Measurements from ENCODE around the gene PRR13. TPM values are rescaled to one million over a fixed set of nuclear protein-coding genes. Genes with fewer than 3 reads are reported as not detected.
"Not testable (repeated sequence)": the region's sequence is repeated elsewhere in the genome, so short reads cannot be mapped to it uniquely, and the experiment has no call there.

PRR13 gene
- total RNA-seq, 4 donors from 2014 or later, result 40.3 to 90.4 (median 74.2) TPM

DNA sequence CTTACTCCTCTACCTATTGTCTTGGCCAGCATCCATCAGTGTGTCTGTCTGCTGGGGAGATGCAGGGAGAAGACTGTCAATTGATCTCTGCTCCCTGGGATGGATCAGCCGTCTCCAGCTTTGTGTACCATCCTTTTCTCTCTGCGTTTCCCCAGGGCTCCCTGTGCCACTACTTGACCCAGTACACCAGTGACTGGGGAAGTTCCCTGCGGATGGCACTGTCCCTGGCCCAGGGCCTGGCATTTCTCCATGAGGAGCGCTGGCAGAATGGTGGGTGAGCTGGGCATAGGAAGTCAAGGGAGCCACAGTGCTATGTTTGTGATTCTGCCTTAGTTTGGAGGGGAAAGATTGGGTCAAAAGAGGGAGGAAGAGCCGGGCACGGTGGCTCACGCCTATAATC, 12.8 kb upstream of the PRR13 start:
- peaks cover 2 to 8% of the 10 kb centered on the region in 2 donors for H3K4me1 ChIP-seq
- no peaks in the 10 kb centered on the region for H3K36me3 ChIP-seq
- DNase-seq (no peak), ATAC-seq (no peak)
- no peaks in the 10 kb centered on the region for H3K9me3 ChIP-seq
- no peak overlapping the region for H3K27ac ChIP-seq
- in situ Hi-C loops (cut with MboI; ENCODE audit: low sequenced_read_pairs in 4 of 4), result no loop called here
- TF ChIP-seq, protein P1, sequence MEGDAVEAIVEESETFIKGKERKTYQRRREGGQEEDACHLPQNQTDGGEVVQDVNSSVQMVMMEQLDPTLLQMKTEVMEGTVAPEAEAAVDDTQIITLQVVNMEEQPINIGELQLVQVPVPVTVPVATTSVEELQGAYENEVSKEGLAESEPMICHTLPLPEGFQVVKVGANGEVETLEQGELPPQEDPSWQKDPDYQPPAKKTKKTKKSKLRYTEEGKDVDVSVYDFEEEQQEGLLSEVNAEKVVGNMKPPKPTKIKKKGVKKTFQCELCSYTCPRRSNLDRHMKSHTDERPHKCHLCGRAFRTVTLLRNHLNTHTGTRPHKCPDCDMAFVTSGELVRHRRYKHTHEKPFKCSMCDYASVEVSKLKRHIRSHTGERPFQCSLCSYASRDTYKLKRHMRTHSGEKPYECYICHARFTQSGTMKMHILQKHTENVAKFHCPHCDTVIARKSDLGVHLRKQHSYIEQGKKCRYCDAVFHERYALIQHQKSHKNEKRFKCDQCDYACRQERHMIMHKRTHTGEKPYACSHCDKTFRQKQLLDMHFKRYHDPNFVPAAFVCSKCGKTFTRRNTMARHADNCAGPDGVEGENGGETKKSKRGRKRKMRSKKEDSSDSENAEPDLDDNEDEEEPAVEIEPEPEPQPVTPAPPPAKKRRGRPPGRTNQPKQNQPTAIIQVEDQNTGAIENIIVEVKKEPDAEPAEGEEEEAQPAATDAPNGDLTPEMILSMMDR (IDR thresholded peaks at IDR 0.05 in 4 of 5, conservative IDR thresholded peaks at IDR 0.05 in 1 of 5), result no peak
- TF ChIP-seq POLR2A (IDR thresholded peaks at IDR 0.05), result no peak
- H3K4me3 ChIP-seq, result no peak overlapping the region
- intact Hi-C loops (cut with DNase I; ENCODE audit: low total_unique reads), result no loop called here
- no peaks in the 10 kb centered on the region for H3K27me3 ChIP-seq

DNA sequence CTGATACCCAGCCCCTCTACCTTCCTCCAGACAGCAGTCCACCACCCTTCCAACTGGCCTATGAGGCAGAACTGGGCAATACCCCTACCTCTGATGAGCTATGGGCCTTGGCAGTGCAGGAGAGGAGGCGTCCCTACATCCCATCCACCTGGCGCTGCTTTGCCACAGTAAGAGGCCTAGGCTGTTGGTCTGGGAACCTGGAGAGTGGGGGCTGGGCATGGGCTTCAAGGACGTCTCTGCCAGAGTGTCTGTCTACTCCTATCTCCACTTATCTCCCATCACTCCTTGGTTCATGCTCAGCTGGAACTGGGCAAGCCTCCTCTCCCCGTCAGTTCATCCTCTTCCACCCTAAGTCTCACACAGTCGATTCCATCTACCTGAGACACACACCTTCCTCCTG, 11.4 kb upstream of the PRR13 start:
- in situ Hi-C loops (cut with MboI; ENCODE audit: low sequenced_read_pairs in 4 of 4), result no loop called here
- no peak for DNase-seq
- ATAC-seq, result no peak
- Histone ChIP-seq H3K36me3 (no peaks in the 10 kb centered on the region), H3K4me3 (no peak overlapping the region), H3K27me3 (no peaks in the 10 kb centered on the region), H3K9me3 (no peaks in the 10 kb centered on the region), H3K4me1 (peaks cover 2 to 8% of the 10 kb centered on the region in 2 donors), H3K27ac (no peak overlapping the region)
- intact Hi-C loops (cut with DNase I; ENCODE audit: low total_unique reads), result no loop called here
- TF ChIP-seq POLR2A (IDR thresholded peaks at IDR 0.05), result no peak
- TF ChIP-seq, protein P1 (IDR thresholded peaks at IDR 0.05 in 4 of 5, conservative IDR thresholded peaks at IDR 0.05 in 1 of 5), result no peak

DNA sequence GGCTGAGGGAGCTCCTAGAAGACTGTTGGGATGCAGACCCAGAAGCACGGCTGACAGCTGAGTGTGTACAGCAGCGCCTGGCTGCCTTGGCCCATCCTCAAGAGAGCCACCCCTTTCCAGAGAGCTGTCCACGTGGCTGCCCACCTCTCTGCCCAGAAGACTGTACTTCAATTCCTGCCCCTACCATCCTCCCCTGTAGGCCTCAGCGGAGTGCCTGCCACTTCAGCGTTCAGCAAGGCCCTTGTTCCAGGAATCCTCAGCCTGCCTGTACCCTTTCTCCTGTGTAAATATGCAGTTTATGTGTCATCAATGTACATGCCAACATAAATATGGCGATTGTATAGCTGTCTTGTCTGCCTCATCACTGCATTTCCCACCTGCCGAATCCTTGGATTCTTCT, 10.3 kb upstream of the PRR13 start:
- no peak overlapping the region for H3K27ac ChIP-seq
- intact Hi-C loops (cut with DNase I; ENCODE audit: low total_unique reads), result no loop called here
- H3K4me1 ChIP-seq, result peaks cover 2 to 8% of the 10 kb centered on the region in 2 donors
- no peak for TF ChIP-seq POLR2A (IDR thresholded peaks at IDR 0.05)
- TF ChIP-seq, protein P1 (IDR thresholded peaks at IDR 0.05 in 4 of 5, conservative IDR thresholded peaks at IDR 0.05 in 1 of 5), result no peak
- no peak for ATAC-seq
- in situ Hi-C loops (cut with MboI; ENCODE audit: low sequenced_read_pairs in 4 of 4), result no loop called here
- DNase-seq, result no peak
- H3K9me3 ChIP-seq, result no peaks in the 10 kb centered on the region
- no peaks in the 10 kb centered on the region for H3K27me3 ChIP-seq
- no peaks in the 10 kb centered on the region for H3K36me3 ChIP-seq
- no peak overlapping the region for H3K4me3 ChIP-seq

DNA sequence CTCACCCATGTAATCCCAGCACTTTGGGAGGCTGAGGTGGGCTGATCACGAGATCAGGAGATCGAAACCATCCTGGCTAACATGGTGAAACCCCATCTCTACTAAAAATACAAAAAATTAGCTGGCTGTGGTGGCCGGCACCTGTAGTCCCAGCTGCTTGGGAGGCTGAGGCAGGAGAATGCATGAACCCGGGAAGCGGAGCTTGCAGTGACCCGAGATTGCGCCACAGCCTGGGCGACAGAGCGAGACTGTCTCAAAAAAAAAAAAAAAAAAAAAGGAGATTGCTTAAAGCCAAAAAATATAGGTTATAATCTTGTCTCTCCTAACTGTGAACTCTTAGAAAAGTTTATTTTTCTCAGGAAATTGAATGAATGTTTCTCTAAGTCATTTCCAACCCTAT, 6.2 kb upstream of the PRR13 start:
- not testable (repeated sequence) for ATAC-seq

DNA sequence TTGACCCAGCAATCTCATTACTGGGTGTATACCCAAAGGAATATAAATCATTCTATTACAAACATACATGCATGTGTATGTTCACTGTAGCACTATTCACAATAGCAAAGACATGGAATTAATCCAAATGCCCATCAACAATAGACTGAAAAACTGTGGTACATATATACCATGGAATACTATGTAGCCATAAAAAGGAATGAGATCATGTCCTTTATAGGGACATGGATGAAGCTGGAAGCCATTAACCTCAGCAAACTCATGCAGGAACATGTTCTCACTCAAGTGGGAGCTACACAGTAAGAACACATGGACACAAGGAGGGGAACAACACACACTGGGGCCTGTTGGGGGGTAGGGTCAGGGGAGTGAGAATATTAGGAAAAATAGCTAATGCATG, 2.0 kb upstream of the PRR13 start:
- peaks cover 12 to 13% of the 10 kb centered on the region in 2 donors for H3K4me1 ChIP-seq
- H3K36me3 ChIP-seq; H3K27ac ChIP-seq; in situ Hi-C loops (cut with MboI; ENCODE audit: low sequenced_read_pairs in 4 of 4); intact Hi-C loops (cut with DNase I; ENCODE audit: low total_unique reads); DNase-seq; ATAC-seq; H3K9me3 ChIP-seq; H3K27me3 ChIP-seq; H3K4me3 ChIP-seq: not testable (repeated sequence)

More for the DNA sequence above, 6.2 kb upstream of the PRR13 start:
- H3K4me1 ChIP-seq; intact Hi-C loops (cut with DNase I; ENCODE audit: low total_unique reads); DNase-seq; H3K27ac ChIP-seq; H3K36me3 ChIP-seq; H3K27me3 ChIP-seq; in situ Hi-C loops (cut with MboI; ENCODE audit: low sequenced_read_pairs in 4 of 4); H3K9me3 ChIP-seq; H3K4me3 ChIP-seq: not testable (repeated sequence)

DNA sequence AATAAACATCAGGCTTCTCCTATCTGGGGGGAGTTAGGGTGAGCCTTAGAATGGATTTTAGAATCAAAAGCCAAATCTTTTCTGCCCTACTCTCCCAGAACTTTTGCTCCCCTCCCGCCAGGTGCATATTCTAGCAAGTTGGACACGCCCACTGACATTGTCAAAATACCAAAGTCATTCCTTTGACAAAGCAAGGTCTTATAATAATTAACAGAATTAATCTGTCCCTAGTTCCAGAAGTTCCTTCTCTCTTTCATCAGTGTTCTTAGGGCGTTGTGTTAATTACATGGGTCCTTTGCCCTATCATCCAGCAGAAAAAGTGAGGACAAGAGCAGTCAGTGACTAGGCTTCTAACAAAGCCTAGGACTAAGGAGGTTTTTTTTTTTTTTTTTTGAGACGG, 2.4 kb downstream of the PRR13 start:
- H3K27me3 ChIP-seq, result no peaks in the 10 kb centered on the region
- intact Hi-C loops (cut with DNase I; ENCODE audit: low total_unique reads) (no loop called here), in situ Hi-C loops (cut with MboI; ENCODE audit: low sequenced_read_pairs in 4 of 4) (loop anchor here in 1 of 4 donors (10.0 kb wide), 1 partner anchor 61 kb away; the partner anchor contains the start of genes NPFF and TARBP2)
- DNase-seq (no peak), ATAC-seq (no peak)
- peaks cover 12 to 13% of the 10 kb centered on the region in 2 donors for H3K4me1 ChIP-seq
- TF ChIP-seq, protein P1 (IDR thresholded peaks at IDR 0.05 in 4 of 5, conservative IDR thresholded peaks at IDR 0.05 in 1 of 5), result no peak
- no peak for TF ChIP-seq POLR2A (IDR thresholded peaks at IDR 0.05)
- no peaks in the 10 kb centered on the region for H3K9me3 ChIP-seq
- peaks cover 0 to 27% of the 10 kb centered on the region in 2 donors for H3K36me3 ChIP-seq
- H3K4me3 ChIP-seq, result no peak overlapping the region
- no peak overlapping the region for H3K27ac ChIP-seq

DNA sequence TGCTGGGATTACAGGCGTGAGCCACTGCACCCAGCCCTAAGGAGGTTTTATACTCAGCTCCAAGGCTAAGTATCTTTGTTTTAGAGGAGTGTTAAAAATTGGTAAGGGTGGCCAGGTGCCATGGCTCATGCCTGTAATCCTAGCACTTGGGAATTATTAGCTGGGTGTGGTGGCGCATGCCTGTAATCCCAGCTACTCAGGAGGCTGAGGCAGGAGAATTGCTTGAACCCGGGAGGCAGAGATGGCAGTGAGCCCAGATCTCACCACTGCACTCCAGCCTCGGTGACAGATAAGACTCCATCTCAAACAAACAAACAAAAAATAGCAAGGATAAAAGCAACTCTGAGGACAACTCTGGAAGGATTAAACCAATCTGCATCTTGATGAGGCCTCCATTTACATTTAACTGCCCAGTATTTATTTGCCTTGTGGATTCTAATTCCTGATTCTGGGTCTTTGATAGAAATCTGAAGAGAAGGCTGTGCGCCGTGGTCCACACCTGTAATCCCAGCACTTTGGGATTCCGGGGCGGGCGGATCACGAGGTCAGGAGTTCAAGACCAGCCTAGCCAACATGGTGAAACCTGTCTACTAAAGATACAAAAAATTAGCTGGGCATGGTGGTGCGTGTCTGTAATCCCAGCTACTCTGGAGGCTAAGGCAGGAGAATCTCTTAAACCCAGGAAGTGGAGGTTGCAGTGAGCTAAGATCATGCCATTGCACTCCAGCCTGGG, 3.2 kb downstream of the PRR13 start:
- H3K9me3 ChIP-seq; intact Hi-C loops (cut with DNase I; ENCODE audit: low total_unique reads); H3K27me3 ChIP-seq; H3K27ac ChIP-seq; DNase-seq; H3K4me3 ChIP-seq; ATAC-seq: not testable (repeated sequence)
- peaks cover 0 to 27% of the 10 kb centered on the region in 2 donors for H3K36me3 ChIP-seq
- in situ Hi-C loops (cut with MboI; ENCODE audit: low sequenced_read_pairs in 4 of 4), result loop anchor here in 1 of 4 donors (10.0 kb wide), 1 partner anchor 60 kb away; the partner anchor contains the start of genes NPFF and TARBP2
- peaks cover 12 to 13% of the 10 kb centered on the region in 2 donors for H3K4me1 ChIP-seq
